NB4 (cell line): ENCODE results near the gene DISP2.

ENCODE experiments used
- MYC ChIP-seq: IDR thresholded peaks from 2 replicates; pipeline ENCODE4 v1.6.1; 2011; ENCODE audit warnings: low read depth, low read length
- POLR2A ChIP-seq: IDR thresholded peaks from 2 replicates; pipeline ENCODE4 v1.6.1; 2011; ENCODE audit warnings: mild to moderate bottlenecking; ENCODE audit not compliant: insufficient read length; ENCODE audit errors: extremely low read depth
- TF ChIP-seq, protein P1 (sequence below): IDR thresholded peaks from one replicate; pipeline ENCODE4 v1.5.1; 2012; ENCODE audit warnings: low read depth, low read length
- TF ChIP-seq, protein P2 (sequence below): IDR thresholded peaks from 2 replicates; pipeline ENCODE4 v1.6.1; 2011; ENCODE audit warnings: low read depth, low read length

DNA sequence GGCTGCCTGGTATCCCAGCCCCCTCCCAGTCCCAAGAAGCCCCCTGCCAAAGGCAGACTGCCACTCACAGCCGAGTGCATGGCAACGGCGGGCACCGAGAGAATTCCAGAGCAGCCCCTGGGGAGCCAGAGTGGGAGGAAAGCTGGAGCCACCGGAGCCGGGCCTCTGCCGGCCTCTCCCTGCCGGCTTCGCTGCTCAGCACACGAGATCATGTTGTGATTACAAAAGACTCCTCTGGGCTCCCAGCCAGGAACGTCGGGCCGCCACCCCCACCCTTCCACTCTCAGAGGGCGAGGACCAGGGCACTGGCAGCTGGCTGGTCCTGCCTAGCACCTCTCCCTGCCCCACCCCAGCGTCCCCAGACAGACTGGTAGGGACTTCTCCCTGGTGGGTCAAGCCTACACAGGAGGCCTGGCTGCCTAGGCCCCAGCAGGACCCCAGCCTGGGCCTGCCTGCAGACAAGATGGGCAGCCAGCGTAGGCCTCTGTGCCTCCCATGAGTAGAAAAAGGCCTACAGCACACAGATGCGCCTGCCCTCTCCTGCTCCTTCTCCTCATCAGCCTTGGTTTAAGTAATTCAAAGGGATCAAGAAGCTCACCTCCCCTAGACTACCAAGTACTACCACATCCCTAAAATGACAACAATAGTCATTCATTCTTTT lies 17.1 kb upstream of the DISP2 start, which contains the start of gene CCDC9B:
- TF ChIP-seq, protein P1, sequence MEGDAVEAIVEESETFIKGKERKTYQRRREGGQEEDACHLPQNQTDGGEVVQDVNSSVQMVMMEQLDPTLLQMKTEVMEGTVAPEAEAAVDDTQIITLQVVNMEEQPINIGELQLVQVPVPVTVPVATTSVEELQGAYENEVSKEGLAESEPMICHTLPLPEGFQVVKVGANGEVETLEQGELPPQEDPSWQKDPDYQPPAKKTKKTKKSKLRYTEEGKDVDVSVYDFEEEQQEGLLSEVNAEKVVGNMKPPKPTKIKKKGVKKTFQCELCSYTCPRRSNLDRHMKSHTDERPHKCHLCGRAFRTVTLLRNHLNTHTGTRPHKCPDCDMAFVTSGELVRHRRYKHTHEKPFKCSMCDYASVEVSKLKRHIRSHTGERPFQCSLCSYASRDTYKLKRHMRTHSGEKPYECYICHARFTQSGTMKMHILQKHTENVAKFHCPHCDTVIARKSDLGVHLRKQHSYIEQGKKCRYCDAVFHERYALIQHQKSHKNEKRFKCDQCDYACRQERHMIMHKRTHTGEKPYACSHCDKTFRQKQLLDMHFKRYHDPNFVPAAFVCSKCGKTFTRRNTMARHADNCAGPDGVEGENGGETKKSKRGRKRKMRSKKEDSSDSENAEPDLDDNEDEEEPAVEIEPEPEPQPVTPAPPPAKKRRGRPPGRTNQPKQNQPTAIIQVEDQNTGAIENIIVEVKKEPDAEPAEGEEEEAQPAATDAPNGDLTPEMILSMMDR, result no peak
- TF ChIP-seq POLR2A, result no peak
- TF ChIP-seq, protein P2, sequence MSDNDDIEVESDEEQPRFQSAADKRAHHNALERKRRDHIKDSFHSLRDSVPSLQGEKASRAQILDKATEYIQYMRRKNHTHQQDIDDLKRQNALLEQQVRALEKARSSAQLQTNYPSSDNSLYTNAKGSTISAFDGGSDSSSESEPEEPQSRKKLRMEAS, result no peak
- no peak for TF ChIP-seq MYC
